Neural crest cell (in vitro differentiated cells): Measurements from ENCODE around the gene MCC. TPM values are rescaled to one million over a fixed set of nuclear protein-coding genes. Genes with fewer than 3 reads are reported as not detected.

Experiments
- DNase-seq: peaks from one replicate; pipeline ENCODE4 v3.0.0; 2021; ENCODE audit warnings: low read depth, mixed read lengths, low spot score
- H3K27ac Mint-ChIP-seq: one replicate; pipeline ENCODE4 v1.8.0; 2021; ENCODE audit warnings: mild to moderate bottlenecking, mixed read lengths; ENCODE audit not compliant: unreplicated experiment
- H3K27me3 Mint-ChIP-seq: 2 replicates; pipeline ENCODE4 v1.8.0; 2021; ENCODE audit warnings: low read depth, mild to moderate bottlenecking, mixed read lengths
- H3K36me3 Mint-ChIP-seq: 2 replicates; pipeline ENCODE4 v1.8.0; 2021; ENCODE audit warnings: low read depth, mild to moderate bottlenecking, mixed read lengths
- H3K4me1 Mint-ChIP-seq: 2 replicates; pipeline ENCODE4 v1.8.0; 2021; ENCODE audit warnings: mixed read lengths
- H3K4me3 Mint-ChIP-seq: one replicate; pipeline ENCODE4 v1.8.0; 2021; ENCODE audit warnings: mild to moderate bottlenecking, mixed read lengths
- H3K9me3 Mint-ChIP-seq: 2 replicates; pipeline ENCODE4 v1.8.0; 2021; ENCODE audit warnings: mixed read lengths
- CTCF ChIP-seq: fragments of 200-600 bp; sonication (generic); conservative IDR thresholded peaks from 2 replicates; pipeline ENCODE4 v1.5.0; 2021; ENCODE audit warnings: antibody characterized with exemption, mild to moderate bottlenecking
- total RNA-seq: library from RNA; stranded (reverse); gene quantifications from 2 replicates; pipeline ENCODE4 v1.2.1, GENCODE V29; 2021

The MCC gene
- total RNA-seq, 1 donor from 2014 or later, result 10.8 TPM

GRCh38 chr5:113321276-113321675 is 167.0 kb downstream of the MCC start:
- Mint-ChIP-seq H3K4me1 (no peaks in the 10 kb centered on the region), H3K36me3 (no peaks in the 10 kb centered on the region), H3K27ac (no peak overlapping the region), H3K9me3 (no peaks in the 10 kb centered on the region), H3K27me3 (no peaks in the 10 kb centered on the region), H3K4me3 (no peak overlapping the region)
- DNase-seq, result no peak
- no peak for TF ChIP-seq CTCF

DNA sequence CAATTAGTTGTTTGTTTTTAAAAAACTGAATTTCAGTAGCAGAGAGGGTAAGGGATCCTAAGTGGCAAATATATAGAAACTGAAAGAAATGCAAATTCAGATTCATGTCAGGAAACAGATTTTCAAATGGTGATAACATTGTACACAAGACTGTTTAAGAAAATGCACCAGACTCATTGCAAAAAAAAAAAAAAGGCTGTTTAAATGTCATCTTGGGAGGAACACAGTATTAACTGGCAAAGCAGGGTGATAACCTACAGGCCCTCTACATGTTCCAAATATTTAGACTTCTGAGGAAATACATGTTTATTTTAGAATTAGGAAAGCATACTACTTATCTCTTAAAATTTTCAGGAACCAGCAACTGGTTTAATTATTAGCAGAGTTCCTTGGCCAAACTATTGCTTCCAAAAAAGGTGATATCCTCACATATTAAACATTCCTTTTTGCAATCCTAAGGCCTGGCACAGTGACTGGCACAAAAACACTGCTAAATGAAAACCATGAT is 167.9 kb downstream of the MCC start:
- H3K36me3 Mint-ChIP-seq, result no peaks in the 10 kb centered on the region
- H3K9me3 Mint-ChIP-seq, result no peaks in the 10 kb centered on the region
- H3K4me1 Mint-ChIP-seq, result no peaks in the 10 kb centered on the region
- H3K27ac Mint-ChIP-seq, result no peak overlapping the region
- DNase-seq, result no peak
- no peak overlapping the region for H3K4me3 Mint-ChIP-seq
- H3K27me3 Mint-ChIP-seq, result no peaks in the 10 kb centered on the region
- no peak for TF ChIP-seq CTCF

DNA sequence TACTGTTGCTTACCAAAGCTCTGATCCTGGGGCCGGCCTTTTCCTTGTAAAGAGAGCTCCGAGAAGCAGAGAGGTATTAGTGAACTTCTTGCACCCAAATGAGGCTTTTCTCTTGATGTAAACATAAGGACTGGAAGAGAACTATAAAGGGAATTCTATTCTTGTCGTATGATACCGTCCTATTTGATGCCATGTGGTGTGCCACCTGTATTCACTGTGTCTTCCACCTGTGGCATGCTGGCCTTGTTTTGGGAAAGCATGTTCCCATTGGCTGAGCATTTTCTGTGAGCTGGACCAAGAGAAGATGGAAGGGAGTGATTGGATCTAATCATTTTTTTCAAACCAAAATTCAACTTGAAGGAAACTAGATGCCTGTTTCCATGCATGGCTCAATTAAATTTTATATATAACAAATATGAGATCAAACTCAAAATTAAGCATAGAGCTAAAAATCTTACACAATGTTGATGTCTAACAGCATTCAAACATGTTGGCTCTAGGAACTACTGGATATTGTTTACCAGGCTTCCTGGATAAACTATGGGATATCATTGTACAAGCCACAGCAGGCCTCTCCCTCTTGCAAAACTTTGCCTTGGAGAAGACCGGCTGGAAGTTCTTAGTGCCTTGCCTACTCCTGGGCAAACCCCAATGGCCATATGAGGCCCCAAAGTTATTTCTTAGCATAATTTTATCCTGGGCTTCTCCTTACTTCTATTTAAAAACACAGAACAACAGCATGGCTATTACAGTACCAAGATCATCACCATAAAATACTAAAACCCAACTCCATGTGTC is 168.8 kb downstream of the MCC start:
- Mint-ChIP-seq H3K4me1 (no peaks in the 10 kb centered on the region), H3K27ac (no peak overlapping the region), H3K27me3 (no peaks in the 10 kb centered on the region), H3K36me3 (no peaks in the 10 kb centered on the region), H3K9me3 (no peaks in the 10 kb centered on the region), H3K4me3 (no peak overlapping the region)
- TF ChIP-seq CTCF, result no peak
- DNase-seq, result no peak

GRCh38 chr5:113317636-113318035 is 170.6 kb downstream of the MCC start:
- H3K4me1 Mint-ChIP-seq, result no peaks in the 10 kb centered on the region
- TF ChIP-seq CTCF, result no peak
- no peaks in the 10 kb centered on the region for H3K36me3 Mint-ChIP-seq
- no peaks in the 10 kb centered on the region for H3K27me3 Mint-ChIP-seq
- H3K4me3 Mint-ChIP-seq, result no peak overlapping the region
- no peak overlapping the region for H3K27ac Mint-ChIP-seq
- DNase-seq, result no peak
- no peaks in the 10 kb centered on the region for H3K9me3 Mint-ChIP-seq

- H3K27me3 Mint-ChIP-seq, result no peaks in the 10 kb centered on the region
- no peaks in the 10 kb centered on the region for H3K4me1 Mint-ChIP-seq
- no peak for TF ChIP-seq CTCF
- no peaks in the 10 kb centered on the region for H3K36me3 Mint-ChIP-seq
- no peak overlapping the region for H3K27ac Mint-ChIP-seq
- DNase-seq, result no peak
- H3K4me3 Mint-ChIP-seq, result no peak overlapping the region
- H3K9me3 Mint-ChIP-seq, result no peaks in the 10 kb centered on the region
Observed at GRCh38 chr5:113311301-113311700, 177.0 kb downstream of the MCC start.
